Prostate gland (tissue), 2 donors: ENCODE data around the gene SMPDL3A.

Source experiments
- CTCF ChIP-seq, 4 experiments: fragments of 200-600 bp in 2 of 4; fragments of 450-650 bp in 2 of 4; sonication (generic) in 2 of 4; IDR thresholded peaks; 1 replicate in 3 of 4; 2 replicates in 1 of 4; pipeline ENCODE4 v1.5.1; 2016 to 2019; ENCODE audit warnings: antibody characterized with exemption in 4 of 4, mild to moderate bottlenecking in 2 of 4, moderate library complexity in 2 of 4
- POLR2A ChIP-seq: fragments of 450-650 bp; IDR thresholded peaks from one replicate; pipeline ENCODE4 v1.6.1; 2016; ENCODE audit warnings: antibody characterized with exemption, mild to moderate bottlenecking
- POLR2AphosphoS5 ChIP-seq: sonication (generic); formaldehyde crosslinking; IDR thresholded peaks from one replicate; pipeline ENCODE4 v1.6.1; 2017; ENCODE audit warnings: antibody characterized with exemption

- no peak for TF ChIP-seq CTCF (IDR thresholded peaks at IDR 0.05)
- TF ChIP-seq POLR2AphosphoS5, result no peak
- TF ChIP-seq POLR2A, result no peak
Observed at GRCh38 chr6:122829456-122829855, 40.4 kb downstream of the SMPDL3A start.
